ENCODE data around the gene FOXF1.

Gene FOXF1

GRCh38 chr16:86557587-86557986 is 47.3 kb downstream of the FOXF1 start:
- DNase-seq (ENCODE audit: low read depth in 2 of 2): no peak

GRCh38 chr16:86558355-86559193 is 48.2 kb downstream of the FOXF1 start:
- no peak for DNase-seq (ENCODE audit: low read depth in 2 of 2)

DNA sequence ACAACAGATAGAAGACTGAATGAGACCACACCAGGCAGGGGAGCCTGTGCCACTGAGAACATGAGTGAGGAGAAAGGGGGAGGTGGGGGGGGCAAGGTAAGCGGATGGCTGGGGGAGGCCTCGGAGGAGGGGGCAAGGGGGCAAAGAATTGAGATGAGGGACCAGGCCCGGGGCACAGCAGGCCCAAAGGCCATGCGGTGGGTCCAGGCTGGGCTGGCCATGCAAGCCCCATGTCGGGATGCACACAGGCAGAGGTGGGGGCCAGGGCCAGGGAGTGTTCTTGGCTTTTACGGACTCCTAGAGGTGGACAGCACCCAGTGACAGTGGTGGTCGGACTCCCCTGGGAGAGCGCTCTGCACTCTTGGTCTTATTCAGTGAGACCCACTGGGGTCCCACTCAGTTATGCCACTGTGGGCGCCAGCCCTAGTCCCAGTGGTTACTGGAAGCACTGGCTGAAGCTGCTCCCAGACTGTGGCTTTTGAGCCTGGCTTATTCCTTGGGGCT is 49.5 kb downstream of the FOXF1 start:
- no peak for DNase-seq (ENCODE audit: low read depth in 2 of 2)

GRCh38 chr16:86562356-86562755 is 52.0 kb downstream of the FOXF1 start:
- no peak for DNase-seq (ENCODE audit: low read depth in 2 of 2)

GRCh38 chr16:86563469-86564345 is 53.4 kb downstream of the FOXF1 start:
- DNase-seq (ENCODE audit: low read depth in 2 of 2): peak; percentile 79 to 85

Measured in stimulated activated CD4-positive, alpha-beta T cell treated with anti-CD3 and anti-CD28 coated beads, Interleukin-4, amount 100 ng/mL, for 48 hours (primary cell).